DND-41 (cell line): Measurements from ENCODE around the gene PMFBP1.

ENCODE experiments used
- EZH2 ChIP-seq: IDR thresholded peaks from 3 replicates; pipeline ENCODE4 v1.6.1; 2012; ENCODE audit warnings: borderline replicate concordance, low read depth, mild to moderate bottlenecking, moderate library complexity, low read length, inconsistent platforms; ENCODE audit not compliant: severe bottlenecking
- TF ChIP-seq, protein P1 (sequence below): IDR thresholded peaks from 2 replicates; pipeline ENCODE4 v1.5.1; 2012; ENCODE audit warnings: borderline replicate concordance, low read length, moderate library complexity, mild to moderate bottlenecking; ENCODE audit not compliant: poor library complexity, severe bottlenecking; ENCODE audit errors: extremely low read depth

DNA sequence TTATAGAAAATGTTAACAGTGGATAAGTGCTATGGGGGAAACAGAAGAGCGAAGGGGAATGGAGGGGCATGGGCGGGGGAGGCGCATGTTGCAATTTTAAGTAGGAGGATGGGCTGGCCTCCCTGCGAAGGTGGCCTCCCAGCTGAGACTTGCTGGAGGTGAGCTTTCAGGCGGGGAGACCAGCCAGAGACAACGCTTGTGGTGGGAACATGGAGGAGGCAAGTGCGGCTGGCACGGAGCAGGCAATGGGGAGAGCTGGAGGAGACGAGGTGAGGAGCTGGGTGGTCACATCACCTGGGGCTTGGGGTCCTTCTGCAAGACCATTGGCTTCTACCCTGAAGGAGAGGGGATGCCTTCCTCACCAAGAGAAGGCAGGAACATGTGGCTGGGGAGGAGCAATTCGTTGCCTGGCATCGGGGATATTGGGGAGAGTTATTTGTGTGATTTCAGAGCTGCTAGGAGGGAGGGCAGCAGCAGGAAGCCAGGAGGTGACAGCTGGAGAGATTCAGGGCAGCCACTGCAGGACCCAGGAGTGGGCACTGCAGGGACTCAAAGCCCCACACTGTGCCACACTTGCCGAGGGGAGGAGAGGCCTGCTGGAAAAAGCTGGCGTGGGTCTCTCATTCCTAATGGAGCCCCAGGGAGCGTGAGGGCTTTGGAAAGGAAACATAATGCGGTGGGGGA, 34.4 kb downstream of the PMFBP1 start:
- TF ChIP-seq, protein P1, sequence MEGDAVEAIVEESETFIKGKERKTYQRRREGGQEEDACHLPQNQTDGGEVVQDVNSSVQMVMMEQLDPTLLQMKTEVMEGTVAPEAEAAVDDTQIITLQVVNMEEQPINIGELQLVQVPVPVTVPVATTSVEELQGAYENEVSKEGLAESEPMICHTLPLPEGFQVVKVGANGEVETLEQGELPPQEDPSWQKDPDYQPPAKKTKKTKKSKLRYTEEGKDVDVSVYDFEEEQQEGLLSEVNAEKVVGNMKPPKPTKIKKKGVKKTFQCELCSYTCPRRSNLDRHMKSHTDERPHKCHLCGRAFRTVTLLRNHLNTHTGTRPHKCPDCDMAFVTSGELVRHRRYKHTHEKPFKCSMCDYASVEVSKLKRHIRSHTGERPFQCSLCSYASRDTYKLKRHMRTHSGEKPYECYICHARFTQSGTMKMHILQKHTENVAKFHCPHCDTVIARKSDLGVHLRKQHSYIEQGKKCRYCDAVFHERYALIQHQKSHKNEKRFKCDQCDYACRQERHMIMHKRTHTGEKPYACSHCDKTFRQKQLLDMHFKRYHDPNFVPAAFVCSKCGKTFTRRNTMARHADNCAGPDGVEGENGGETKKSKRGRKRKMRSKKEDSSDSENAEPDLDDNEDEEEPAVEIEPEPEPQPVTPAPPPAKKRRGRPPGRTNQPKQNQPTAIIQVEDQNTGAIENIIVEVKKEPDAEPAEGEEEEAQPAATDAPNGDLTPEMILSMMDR, result no peak
- no peak for TF ChIP-seq EZH2
